Activated T-cell treated with anti-CD3 and anti-CD28 coated beads for 4 hours (primary cell): ENCODE results near the gene MIS12.

Source experiments
- DNase-seq: peaks from one replicate; pipeline ENCODE4 v3.0.0-alpha.2; 2020

Gene MIS12

GRCh38 chr17:5500589-5501391, 14.4 kb downstream of the MIS12 start:
- peak; percentile 59 for DNase-seq

GRCh38 chr17:5501685-5502084, 15.3 kb downstream of the MIS12 start:
- no peak for DNase-seq

GRCh38 chr17:5502552-5502951, 16.2 kb downstream of the MIS12 start:
- DNase-seq, result no peak

- no peak for DNase-seq
These were observed 19.9 kb downstream of the MIS12 start for GRCh38 chr17:5506307-5506706.

GRCh38 chr17:5508810-5509209, 22.4 kb downstream of the MIS12 start:
- no peak for DNase-seq

GRCh38 chr17:5509482-5509881, 23.1 kb downstream of the MIS12 start:
- no peak for DNase-seq

- no peak for DNase-seq
These were observed 24.4 kb downstream of the MIS12 start for GRCh38 chr17:5510771-5511170.

- no peak for DNase-seq
These were observed 25.2 kb downstream of the MIS12 start for GRCh38 chr17:5511401-5512225.

GRCh38 chr17:5513628-5514027, 27.3 kb downstream of the MIS12 start:
- no peak for DNase-seq

GRCh38 chr17:5514976-5515375, 28.6 kb downstream of the MIS12 start:
- DNase-seq, result no peak

GRCh38 chr17:5516060-5516792, 29.9 kb downstream of the MIS12 start:
- DNase-seq, result no peak

- DNase-seq, result no peak
These were observed 36.1 kb downstream of the MIS12 start for GRCh38 chr17:5522476-5522875.

- no peak for DNase-seq
These were observed 36.9 kb downstream of the MIS12 start for GRCh38 chr17:5523249-5523648.

GRCh38 chr17:5526821-5527598, 40.6 kb downstream of the MIS12 start:
- peak; percentile 15 for DNase-seq

GRCh38 chr17:5527601-5528250, 41.4 kb downstream of the MIS12 start:
- DNase-seq, result no peak

GRCh38 chr17:5530265-5531084, 44.1 kb downstream of the MIS12 start:
- DNase-seq, result no peak

GRCh38 chr17:5531085-5531418, 44.7 kb downstream of the MIS12 start:
- no peak for DNase-seq

GRCh38 chr17:5532581-5532980, 46.2 kb downstream of the MIS12 start:
- no peak for DNase-seq

- DNase-seq, result no peak
These were observed 47.3 kb downstream of the MIS12 start for GRCh38 chr17:5533486-5534315.

GRCh38 chr17:5535436-5535835, 49.1 kb downstream of the MIS12 start:
- no peak for DNase-seq
